Colonic mucosa (tissue), 4 donors: ENCODE results near the gene GABARAP. TPM values are rescaled to one million over a fixed set of nuclear protein-coding genes. Genes with fewer than 3 reads are reported as not detected.

ENCODE experiments used
- DNase-seq: peaks from one replicate; pipeline ENCODE4 v3.0.0-alpha.2; 2020
- H3K27ac ChIP-seq: fragments of 200-600 bp; one replicate; pipeline ENCODE4 v1.8.0; 2021
- H3K27me3 ChIP-seq: fragments of 200-600 bp; one replicate; pipeline ENCODE4 v1.8.0; 2021
- H3K36me3 ChIP-seq: fragments of 200-600 bp; one replicate; pipeline ENCODE4 v1.8.0; 2021
- H3K4me1 ChIP-seq: fragments of 200-600 bp; one replicate; pipeline ENCODE4 v1.8.0; 2021; ENCODE audit warnings: mild to moderate bottlenecking
- H3K4me3 ChIP-seq: fragments of 200-600 bp; one replicate; pipeline ENCODE4 v1.8.0; 2021
- H3K9ac ChIP-seq, 2 donors: one replicate each; pipeline ENCODE4 v1.7.0; 2013; ENCODE audit warnings: control low read depth in 2 of 2, low read depth in 2 of 2, low read length in 2 of 2
- H3K9me3 ChIP-seq: fragments of 200-600 bp; one replicate; pipeline ENCODE4 v1.8.0; 2021
- CTCF ChIP-seq: fragments of 200-600 bp; IDR thresholded peaks from one replicate; pipeline ENCODE4 v1.8.0; 2022; ENCODE audit warnings: antibody characterized with exemption, mild to moderate bottlenecking
- intact Hi-C: fragments of 100-400 bp; cut with DNase I; formaldehyde crosslinking; loops from one replicate; pipeline ENCODE4 v1.14.1; 2022
- total RNA-seq, 2 donors: library from RNA; stranded (reverse); fragmentation: NEBNext Ultra II Directional in 1 of 2; extraction: Animal tissue kit (Norgen Biotek cat#: 25700) in 1 of 2; gene quantifications; one replicate each; pipeline ENCODE4 v1.2.1, GENCODE V29; 2021
- donor health status: healthy.
- donor health status: DM: no; HTN: no; CAD: no.
- donor health status: DM: no; HTN: no; CAD: no.

The GABARAP gene
- total RNA-seq, 2 donors from 2014 or later, result 378 to 513 TPM

- H3K36me3 ChIP-seq, result peaks cover 19% of the 10 kb centered on the region
Measured at GRCh38 chr17:7228920-7229319, 13.3 kb downstream of the GABARAP start.

GRCh38 chr17:7226721-7227710 lies 15.2 kb downstream of the GABARAP start:
- peaks cover 30% of the 10 kb centered on the region for H3K36me3 ChIP-seq

More at GRCh38 chr17:7228920-7229319, 13.3 kb downstream of the GABARAP start:
- Histone ChIP-seq H3K9ac (no peak overlapping the region), H3K9me3 (no peaks in the 10 kb centered on the region), H3K27me3 (no peaks in the 10 kb centered on the region), H3K27ac (no peak overlapping the region), H3K4me3 (no peak overlapping the region), H3K4me1 (no peaks in the 10 kb centered on the region)
- intact Hi-C loops, result no loop called here
- no peak for DNase-seq
- no peak for TF ChIP-seq CTCF

GRCh38 chr17:7225711-7226331 lies 16.4 kb downstream of the GABARAP start:
- peaks cover 30% of the 10 kb centered on the region for H3K36me3 ChIP-seq
- TF ChIP-seq CTCF, result no peak
- H3K4me1 ChIP-seq, result peaks cover 10% of the 10 kb centered on the region
- no peak overlapping the region for H3K9ac ChIP-seq
- intact Hi-C loops, result no loop called here
- no peaks in the 10 kb centered on the region for H3K27me3 ChIP-seq
- H3K27ac ChIP-seq, result no peak overlapping the region
- DNase-seq, result no peak
- no peaks in the 10 kb centered on the region for H3K9me3 ChIP-seq
- no peak overlapping the region for H3K4me3 ChIP-seq

More at GRCh38 chr17:7226721-7227710, 15.2 kb downstream of the GABARAP start:
- TF ChIP-seq CTCF, result no peak
- H3K9ac ChIP-seq, result no peak overlapping the region
- H3K27me3 ChIP-seq, result no peaks in the 10 kb centered on the region
- no peaks in the 10 kb centered on the region for H3K4me1 ChIP-seq
- H3K4me3 ChIP-seq, result no peak overlapping the region
- H3K27ac ChIP-seq, result no peak overlapping the region
- DNase-seq, result no peak
- intact Hi-C loops, result no loop called here
- no peaks in the 10 kb centered on the region for H3K9me3 ChIP-seq

- H3K9me3 ChIP-seq, result no peaks in the 10 kb centered on the region
Measured at GRCh38 chr17:7224661-7225111, 17.6 kb downstream of the GABARAP start.

More at GRCh38 chr17:7224661-7225111, 17.6 kb downstream of the GABARAP start:
- no peaks in the 10 kb centered on the region for H3K27me3 ChIP-seq
- no peak overlapping the region for H3K9ac ChIP-seq
- H3K27ac ChIP-seq, result no peak overlapping the region
- no peak overlapping the region for H3K4me3 ChIP-seq
- no peak for DNase-seq
- peaks cover 14% of the 10 kb centered on the region for H3K4me1 ChIP-seq
- TF ChIP-seq CTCF, result no peak
- H3K36me3 ChIP-seq, result peaks cover 23% of the 10 kb centered on the region
- intact Hi-C loops, result no loop called here
